Natural killer cell (primary cell): Measurements from ENCODE around the gene UBQLNL. TPM values are rescaled to one million over a fixed set of nuclear protein-coding genes. Genes with fewer than 3 reads are reported as not detected.

Experiments
- ATAC-seq, 3 donors: fragments of 150-1000 bp in 2 of 3; fragments of 200-7000 bp in 1 of 3; cut with Tn5 transposase; 1 replicate in 1 of 3; 2 replicates in 2 of 3; pipeline ENCODE4 v1.10.0; 2021; ENCODE audit warnings: mild to moderate bottlenecking in 2 of 3, moderate library complexity in 2 of 3
- DNase-seq, 2 donors: peaks; one replicate each; pipeline versions ENCODE4 v3.0.0 to v3.0.0-alpha.2; 2013 to 2021; ENCODE audit warnings: mixed read lengths in 1 of 2
- H3K27ac ChIP-seq: one replicate; pipeline ENCODE4 v1.5.1; 2013; ENCODE audit warnings: mild to moderate bottlenecking, low read length
- H3K27me3 ChIP-seq: one replicate; pipeline ENCODE4 v1.6.1; 2013; ENCODE audit warnings: low read length; ENCODE audit not compliant: control insufficient read depth, insufficient read depth
- H3K36me3 ChIP-seq: one replicate; pipeline ENCODE4 v1.6.1; 2013; ENCODE audit warnings: low read length; ENCODE audit not compliant: control insufficient read depth, insufficient read depth
- H3K4me1 ChIP-seq: one replicate; pipeline ENCODE4 v1.6.1; 2013; ENCODE audit warnings: low read length; ENCODE audit not compliant: control insufficient read depth, insufficient read depth
- H3K4me3 ChIP-seq: one replicate; pipeline ENCODE4 v1.5.1; 2013; ENCODE audit warnings: low read length
- H3K9me3 ChIP-seq: one replicate; pipeline ENCODE4 v1.6.1; 2013; ENCODE audit warnings: low read length; ENCODE audit not compliant: control insufficient read depth, insufficient read depth
- H3K27ac Mint-ChIP-seq, 2 donors: one replicate each; pipeline ENCODE4 v1.8.0; 2022; ENCODE audit warnings: mild to moderate bottlenecking in 2 of 2, mixed read lengths in 2 of 2, moderate library complexity in 1 of 2
- H3K27me3 Mint-ChIP-seq, 2 donors: one replicate each; pipeline ENCODE4 v1.8.0; 2022; ENCODE audit warnings: low read depth in 2 of 2, mixed read lengths in 2 of 2
- H3K36me3 Mint-ChIP-seq: one replicate; pipeline ENCODE4 v1.8.0; 2022; ENCODE audit warnings: mixed read lengths
- H3K4me1 Mint-ChIP-seq, 2 donors: one replicate each; pipeline ENCODE4 v1.8.0; 2022; ENCODE audit warnings: mixed read lengths in 2 of 2
- H3K4me3 Mint-ChIP-seq: one replicate; pipeline ENCODE4 v1.8.0; 2022; ENCODE audit warnings: mild to moderate bottlenecking, moderate library complexity, mixed read lengths
- H3K9me3 Mint-ChIP-seq, 2 donors: one replicate each; pipeline ENCODE4 v1.8.0; 2022; ENCODE audit warnings: mixed read lengths in 2 of 2
- CTCF ChIP-seq: fragments of 200-600 bp; IDR thresholded peaks from one replicate; pipeline ENCODE4 v1.8.0; 2022; ENCODE audit warnings: antibody characterized with exemption
- WGBS: methylation state at CpG from one replicate; pipeline ENCODE4 v1.1.7; 2013; ENCODE audit warnings: missing lambda C conversion rate; ENCODE audit not compliant: insufficient coverage; 5-methylcytosine and 5-hydroxymethylcytosine counted together
- intact Hi-C: fragments of 100-400 bp; cut with micrococcal nuclease; formaldehyde crosslinking; loops from one replicate; pipeline ENCODE4 v1.14.2; 2022
- total RNA-seq, 4 donors: library from RNA; stranded (reverse); fragments of 120-200 nt in 1 of 4; gene quantifications; one replicate each; pipeline versions ENCODE4 v1.2.3 to v1.2.4, GENCODE V29; 2013 to 2022

UBQLNL gene
- total RNA-seq, 3 donors from 2014 or later (not counting 1 experiment from before 2014, with no cell fraction given) = 0.61 to 1.3 TPM; not detected in 1

GRCh38 chr11:5488798-5489399 is 27.6 kb downstream of the UBQLNL start:
- no peaks in the 10 kb centered on the region for H3K36me3 ChIP-seq
- Mint-ChIP-seq H3K36me3 (no peaks in the 10 kb centered on the region), H3K27ac (no peak overlapping the region), H3K4me3 (no peak overlapping the region), H3K27me3 (peaks cover 1 to 6% of the 10 kb centered on the region in 2 donors), H3K4me1 (no peaks in the 10 kb centered on the region), H3K9me3 (no peaks in the 10 kb centered on the region)
- intact Hi-C loops = no loop called here
- TF ChIP-seq CTCF = no peak
- no peaks in the 10 kb centered on the region for H3K4me1 ChIP-seq
- H3K4me3 ChIP-seq = no peak overlapping the region
- DNase-seq (no peak), ATAC-seq (no peak)
- H3K27me3 ChIP-seq = no peaks in the 10 kb centered on the region
- H3K27ac ChIP-seq = no peak overlapping the region
- H3K9me3 ChIP-seq = no peaks in the 10 kb centered on the region
- 91% methylated on average over 4 of the region's 4 CpGs for WGBS

GRCh38 chr11:5488385-5488784 is 28.1 kb downstream of the UBQLNL start, which contains the start of gene OR52D1:
Gene OR52D1, plus strand, starts transcription at chr11:5488685. Its CDS starts 22 bp downstream, at chr11:5488707.
- no peaks in the 10 kb centered on the region for H3K4me1 Mint-ChIP-seq
- H3K9me3 Mint-ChIP-seq = no peaks in the 10 kb centered on the region
- no peaks in the 10 kb centered on the region for H3K4me1 ChIP-seq
- no peaks in the 10 kb centered on the region for H3K36me3 ChIP-seq
- no peak for DNase-seq
- peaks cover 0 to 6% of the 10 kb centered on the region in 2 donors for H3K27me3 Mint-ChIP-seq
- H3K27ac Mint-ChIP-seq = no peak within 1 kb of the TSS
- no peaks in the 10 kb centered on the region for H3K9me3 ChIP-seq
- H3K4me3 ChIP-seq = no peak within 1 kb of the TSS
- no peak within 1 kb of the TSS for H3K27ac ChIP-seq
- ATAC-seq = no peak
- H3K27me3 ChIP-seq = no peaks in the 10 kb centered on the region
- intact Hi-C loops = no loop called here
- no peak within 1 kb of the TSS for H3K4me3 Mint-ChIP-seq
- H3K36me3 Mint-ChIP-seq = no peaks in the 10 kb centered on the region
- TF ChIP-seq CTCF = no peak

- 60% methylated on average over 2 of the region's 3 CpGs for WGBS
- Histone ChIP-seq H3K4me1 (no peaks in the 10 kb centered on the region), H3K27ac (no peak overlapping the region), H3K36me3 (no peaks in the 10 kb centered on the region), H3K27me3 (no peaks in the 10 kb centered on the region), H3K9me3 (no peaks in the 10 kb centered on the region), H3K4me3 (no peak overlapping the region)
- intact Hi-C loops = no loop called here
- H3K4me3 Mint-ChIP-seq = no peak overlapping the region
- H3K9me3 Mint-ChIP-seq = no peaks in the 10 kb centered on the region
- peaks cover 0 to 6% of the 10 kb centered on the region in 2 donors for H3K27me3 Mint-ChIP-seq
- no peak for ATAC-seq
- H3K27ac Mint-ChIP-seq = no peak overlapping the region
- H3K36me3 Mint-ChIP-seq = no peaks in the 10 kb centered on the region
- H3K4me1 Mint-ChIP-seq = no peaks in the 10 kb centered on the region
- no peak for TF ChIP-seq CTCF
- DNase-seq = no peak
Measured at GRCh38 chr11:5486421-5486820, 30.1 kb downstream of the UBQLNL start.

- no peak overlapping the region for H3K4me3 ChIP-seq
- WGBS = 43% methylated on average over 3 of the region's 3 CpGs
- no peaks in the 10 kb centered on the region for H3K27me3 ChIP-seq
- intact Hi-C loops = no loop called here
- H3K4me1 ChIP-seq = no peaks in the 10 kb centered on the region
- H3K4me1 Mint-ChIP-seq = no peaks in the 10 kb centered on the region
- H3K4me3 Mint-ChIP-seq = no peak overlapping the region
- no peak for DNase-seq
- no peaks in the 10 kb centered on the region for H3K36me3 ChIP-seq
- H3K27ac ChIP-seq = no peak overlapping the region
- no peaks in the 10 kb centered on the region for H3K9me3 ChIP-seq
- H3K27me3 Mint-ChIP-seq = peaks cover 0 to 3% of the 10 kb centered on the region in 2 donors
- ATAC-seq = no peak
- no peak for TF ChIP-seq CTCF
- no peak overlapping the region for H3K27ac Mint-ChIP-seq
- H3K36me3 Mint-ChIP-seq = no peaks in the 10 kb centered on the region
- no peaks in the 10 kb centered on the region for H3K9me3 Mint-ChIP-seq
Measured at GRCh38 chr11:5486003-5486402, 30.5 kb downstream of the UBQLNL start.
